Activated CD4-positive, alpha-beta T cell treated with anti-CD3 and anti-CD28 coated beads, Interleukin-2, Interleukin-4, amounts not matched to agents 100 ng/mL and 50 ng/mL, durations not matched to agents 16 hours and 8 hours (primary cell): ENCODE results near the gene NDUFA3.

Experiments used
- DNase-seq: peaks from one replicate; pipeline ENCODE4 v3.0.0-alpha.2; 2020; ENCODE audit warnings: low spot score

Gene NDUFA3

DNA sequence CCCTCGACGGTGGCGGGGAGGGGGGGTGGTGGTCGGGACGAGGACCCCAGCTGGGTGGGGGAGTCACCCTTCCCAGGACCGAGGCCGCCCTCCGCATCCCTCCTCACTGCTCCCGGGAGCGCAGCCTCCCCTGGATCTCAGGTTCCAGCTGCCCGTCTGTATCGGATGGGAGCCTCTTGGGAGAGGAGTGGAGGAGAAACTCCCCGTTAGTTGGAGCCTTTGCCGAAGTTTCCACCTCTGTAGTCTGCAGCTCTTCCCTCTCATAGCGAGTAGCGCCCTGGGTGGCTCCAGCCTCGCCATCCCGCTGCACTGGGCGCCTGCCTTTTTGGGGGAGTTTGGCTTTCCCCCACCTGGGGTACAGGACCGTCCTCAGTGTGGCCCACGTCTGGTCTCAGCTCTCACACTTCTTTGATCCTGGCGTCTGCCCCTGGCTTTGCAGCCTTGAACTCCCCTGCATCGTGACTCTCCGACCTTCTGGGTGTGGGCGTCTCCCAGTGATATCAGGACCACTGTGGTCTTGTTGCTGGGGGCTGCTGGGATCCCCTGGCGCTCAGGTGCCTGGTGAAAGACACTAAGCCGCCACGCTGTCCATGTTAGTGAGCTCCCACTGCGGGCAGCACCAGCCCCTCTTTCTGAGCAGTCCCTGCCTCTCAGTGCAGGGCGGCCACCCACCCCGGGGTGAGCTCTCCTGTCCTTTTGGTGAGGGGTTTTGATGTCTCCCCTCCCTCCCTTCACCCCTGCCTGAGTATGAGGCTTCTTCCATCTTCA is 36.0 kb downstream of the NDUFA3 start:
- DNase-seq, result no peak

DNA sequence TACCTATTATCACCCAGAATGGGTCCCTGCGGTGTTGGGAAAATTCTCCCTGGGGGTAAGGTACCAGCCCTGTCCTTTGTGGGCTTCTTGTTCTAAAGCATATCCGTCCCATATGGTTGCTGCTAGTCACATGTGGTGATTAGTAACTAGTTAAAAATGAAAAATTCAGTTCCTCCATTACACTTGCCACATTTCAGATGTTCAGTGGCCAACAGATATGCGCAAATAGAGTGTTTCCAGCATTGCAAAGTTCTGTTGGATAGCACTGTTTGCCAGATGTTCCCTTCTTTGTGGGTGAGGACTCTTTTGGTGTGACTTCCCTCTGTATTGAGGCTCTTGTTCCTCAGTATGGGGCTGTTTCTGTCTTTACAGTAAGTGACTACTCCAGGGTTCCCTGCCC is 38.7 kb downstream of the NDUFA3 start:
- no peak for DNase-seq

DNA sequence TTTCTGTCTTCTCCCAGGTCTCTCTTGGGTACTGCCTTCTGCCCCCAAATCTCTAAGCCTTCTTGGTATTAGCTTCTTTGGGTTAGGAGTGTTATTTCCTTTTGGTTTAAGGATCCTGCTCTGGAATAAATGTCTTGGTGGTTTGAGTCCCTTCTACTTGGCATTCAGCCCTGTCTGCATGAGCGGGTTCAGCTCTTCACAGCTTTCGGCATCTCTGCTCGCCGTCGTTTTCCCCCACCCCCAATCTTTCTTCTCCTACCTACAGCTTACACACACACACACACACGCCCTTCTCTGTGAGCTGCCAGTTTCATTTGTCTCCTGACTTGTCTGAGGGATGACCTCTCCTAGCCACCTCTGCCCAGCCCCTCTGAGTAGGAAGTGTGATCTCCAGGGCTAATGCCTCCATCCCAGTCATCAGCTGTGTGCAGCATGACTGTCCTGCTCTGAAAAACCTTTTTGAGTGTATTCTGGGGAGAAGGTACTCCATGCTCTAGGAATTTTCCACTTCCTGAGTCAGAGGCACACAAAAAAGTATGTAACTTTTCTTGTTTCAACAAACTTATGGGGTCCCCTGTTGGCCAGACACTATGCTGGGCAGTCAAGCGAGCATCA is 39.6 kb downstream of the NDUFA3 start:
- DNase-seq, result no peak

DNA sequence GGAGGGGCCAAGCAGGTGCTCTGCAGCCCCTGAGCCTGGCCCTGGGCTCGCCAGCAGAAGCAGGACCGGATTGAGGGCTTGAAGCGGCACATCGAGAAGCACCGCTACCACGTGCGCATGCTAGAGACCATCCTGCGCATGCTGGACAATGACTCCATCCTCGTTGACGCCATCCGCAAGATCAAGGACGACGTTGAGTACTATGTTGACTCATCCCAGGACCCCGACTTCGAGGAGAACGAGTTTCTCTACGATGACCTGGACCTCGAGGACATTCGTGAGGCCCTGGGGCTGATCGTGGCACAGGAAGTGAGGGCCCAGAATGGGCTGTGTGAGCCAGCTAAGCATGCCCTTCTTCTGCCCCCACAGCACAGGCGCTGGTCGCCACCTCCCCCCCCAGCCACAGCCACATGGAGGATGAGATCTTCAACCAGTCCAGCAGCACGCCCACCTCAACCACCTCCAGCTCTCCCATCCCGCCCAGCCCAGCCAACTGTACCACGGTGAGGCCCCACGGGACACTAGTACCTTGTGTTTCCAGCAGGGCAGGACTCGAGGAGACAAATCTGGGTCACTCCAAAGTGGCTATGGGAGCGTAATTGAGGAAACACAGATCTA is 43.0 kb downstream of the NDUFA3 start:
- DNase-seq, result no peak

DNA sequence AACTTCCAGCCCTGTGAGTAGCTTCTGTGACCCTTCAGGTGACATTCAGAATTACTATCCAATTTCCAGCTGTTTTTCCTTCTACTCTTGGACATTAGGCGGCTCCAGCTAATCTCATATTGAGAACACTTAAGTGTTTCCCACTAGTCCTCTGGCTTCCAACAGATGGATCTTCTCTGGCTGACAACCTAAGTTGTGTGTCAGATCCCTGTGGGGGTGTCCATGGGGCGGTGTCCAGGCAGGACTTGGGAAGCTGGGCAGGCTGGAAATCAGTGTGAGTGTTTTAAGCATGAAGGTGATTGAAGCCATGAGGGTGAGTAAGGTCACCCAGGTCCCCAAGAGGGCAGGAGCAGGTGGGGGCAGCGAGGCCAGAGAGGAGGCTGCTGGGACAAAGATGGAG is 45.0 kb downstream of the NDUFA3 start:
- DNase-seq, result no peak

DNA sequence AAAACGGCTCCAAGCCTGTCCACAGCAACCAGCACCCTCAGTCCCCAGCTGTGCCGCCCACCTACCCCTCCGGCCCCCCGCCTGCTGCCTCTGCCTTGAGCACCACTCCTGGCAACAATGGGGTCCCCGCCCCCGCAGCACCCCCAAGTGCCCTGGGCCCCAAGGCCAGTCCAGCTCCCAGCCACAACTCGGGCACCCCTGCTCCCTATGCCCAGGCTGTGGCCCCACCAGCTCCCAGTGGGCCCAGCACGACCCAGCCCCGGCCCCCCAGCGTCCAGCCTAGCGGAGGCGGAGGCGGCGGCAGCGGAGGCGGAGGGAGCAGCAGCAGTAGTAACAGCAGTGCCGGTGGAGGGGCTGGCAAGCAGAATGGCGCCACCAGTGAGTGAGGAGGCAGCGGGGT is 45.5 kb downstream of the NDUFA3 start:
- no peak for DNase-seq

DNA sequence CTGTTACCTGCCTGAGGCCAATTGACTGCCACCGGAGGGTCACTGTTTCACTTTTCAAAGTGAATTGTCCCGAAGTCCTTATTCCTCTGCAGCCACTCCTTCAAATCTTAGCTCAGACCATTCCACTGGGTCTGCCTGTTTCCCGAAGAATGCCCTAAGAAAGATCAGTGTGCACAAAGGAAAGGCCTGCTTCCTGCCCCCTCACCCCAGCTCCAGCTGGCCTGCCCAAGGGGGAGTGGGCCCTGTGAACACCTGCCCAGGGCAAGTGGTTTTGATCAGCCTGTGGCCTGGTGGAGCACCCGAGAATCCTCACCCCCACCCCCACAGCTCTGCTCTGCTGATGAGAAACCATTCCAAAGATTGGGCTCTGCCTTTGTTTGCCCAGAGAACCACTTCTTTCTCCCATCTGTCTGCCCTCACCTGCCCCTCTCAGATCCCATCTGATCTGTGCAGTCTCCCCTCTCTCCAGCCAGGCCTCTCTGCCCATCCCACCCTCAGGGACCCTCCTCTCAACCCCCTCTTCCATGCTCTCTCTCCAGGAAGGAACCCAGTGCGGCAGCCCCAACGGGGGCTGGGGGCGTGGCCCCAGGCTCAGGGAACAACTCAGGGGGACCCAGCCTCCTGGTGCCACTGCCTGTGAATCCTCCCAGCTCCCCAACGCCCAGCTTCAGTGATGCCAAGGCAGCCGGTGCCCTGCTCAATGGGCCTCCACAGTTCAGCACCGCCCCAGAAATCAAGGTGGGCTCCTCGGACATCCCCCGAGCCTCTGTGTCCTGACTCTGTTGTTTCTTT is 46.6 kb downstream of the NDUFA3 start:
- no peak for DNase-seq

DNA sequence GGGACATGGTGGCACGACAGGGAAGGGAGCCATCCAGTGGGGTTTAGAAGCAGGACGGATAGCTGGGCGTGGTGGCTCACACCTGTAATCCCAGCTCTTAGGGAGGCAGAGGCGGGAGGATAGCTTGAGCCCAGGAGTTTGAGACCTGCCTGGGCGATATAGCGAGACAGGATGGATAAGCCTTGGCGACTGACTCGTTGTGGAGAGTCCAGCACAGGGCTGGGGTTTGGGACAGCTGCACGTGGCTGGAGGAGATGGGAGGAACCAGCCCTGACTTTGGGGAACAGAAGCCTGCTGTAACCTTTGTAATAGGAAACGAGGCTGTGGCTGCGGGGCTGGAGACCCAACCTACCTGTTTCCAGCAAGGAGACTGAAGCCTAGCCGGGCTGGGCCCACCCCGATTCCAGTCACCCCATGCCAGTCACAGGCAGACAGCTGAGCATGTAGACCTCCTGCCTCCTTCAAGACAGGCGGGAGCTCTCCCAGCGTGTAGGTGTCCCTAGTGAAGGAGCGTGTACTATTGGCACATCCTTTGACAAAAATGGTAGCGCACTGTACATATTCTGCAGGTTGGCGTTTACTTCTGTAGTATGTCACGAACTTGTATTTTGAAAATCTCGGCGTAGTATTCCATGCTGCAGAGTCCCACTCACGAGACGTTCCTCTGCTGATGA is 48.8 kb downstream of the NDUFA3 start:
- DNase-seq, result no peak

DNA sequence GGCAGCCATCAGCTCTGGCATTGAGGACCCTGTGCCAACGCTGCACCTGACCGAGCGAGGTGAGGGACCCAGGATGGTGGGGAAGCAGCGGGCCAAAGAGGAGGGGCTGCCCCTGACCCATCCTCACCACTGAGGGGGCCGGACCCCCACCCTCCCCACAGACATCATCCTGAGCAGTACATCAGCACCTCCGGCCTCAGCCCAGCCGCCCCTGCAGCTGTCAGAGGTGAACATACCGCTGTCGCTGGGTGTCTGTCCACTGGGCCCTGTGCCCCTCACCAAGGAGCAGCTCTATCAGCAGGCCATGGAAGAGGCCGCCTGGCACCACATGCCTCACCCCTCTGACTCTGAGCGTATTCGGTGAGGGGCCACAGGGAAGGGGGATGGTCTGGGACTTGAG is 49.6 kb downstream of the NDUFA3 start:
- DNase-seq, result no peak

DNA sequence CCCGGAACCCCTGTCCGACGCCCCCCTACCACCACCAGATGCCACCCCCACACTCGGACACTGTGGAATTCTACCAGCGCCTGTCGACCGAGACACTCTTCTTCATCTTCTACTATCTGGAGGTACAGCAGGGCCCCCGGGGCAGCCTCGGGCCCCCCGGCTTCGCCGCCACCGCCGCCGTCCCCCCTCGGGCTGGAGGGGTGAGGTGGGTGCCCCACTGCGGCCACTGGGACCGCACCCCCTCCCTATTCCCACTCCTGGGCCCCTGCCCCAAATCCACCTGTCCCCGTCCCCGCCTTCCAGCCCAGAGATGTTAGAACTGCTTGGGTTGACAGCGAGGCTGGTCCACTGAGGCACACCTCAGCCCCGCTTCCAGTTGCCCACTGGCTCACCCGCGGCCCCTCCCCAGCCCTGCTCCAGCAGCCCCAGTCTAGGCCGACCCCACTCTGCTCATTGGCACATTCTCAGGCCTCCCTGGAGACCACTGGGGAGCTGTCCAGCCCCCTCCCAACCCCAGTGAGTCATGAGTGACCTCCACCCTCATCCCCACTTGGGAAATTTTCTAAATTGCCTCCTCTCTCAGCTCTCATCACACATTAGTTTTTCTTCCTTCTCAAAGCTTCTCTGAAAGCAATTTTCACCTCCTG is 50.3 kb downstream of the NDUFA3 start:
- no peak for DNase-seq

DNA sequence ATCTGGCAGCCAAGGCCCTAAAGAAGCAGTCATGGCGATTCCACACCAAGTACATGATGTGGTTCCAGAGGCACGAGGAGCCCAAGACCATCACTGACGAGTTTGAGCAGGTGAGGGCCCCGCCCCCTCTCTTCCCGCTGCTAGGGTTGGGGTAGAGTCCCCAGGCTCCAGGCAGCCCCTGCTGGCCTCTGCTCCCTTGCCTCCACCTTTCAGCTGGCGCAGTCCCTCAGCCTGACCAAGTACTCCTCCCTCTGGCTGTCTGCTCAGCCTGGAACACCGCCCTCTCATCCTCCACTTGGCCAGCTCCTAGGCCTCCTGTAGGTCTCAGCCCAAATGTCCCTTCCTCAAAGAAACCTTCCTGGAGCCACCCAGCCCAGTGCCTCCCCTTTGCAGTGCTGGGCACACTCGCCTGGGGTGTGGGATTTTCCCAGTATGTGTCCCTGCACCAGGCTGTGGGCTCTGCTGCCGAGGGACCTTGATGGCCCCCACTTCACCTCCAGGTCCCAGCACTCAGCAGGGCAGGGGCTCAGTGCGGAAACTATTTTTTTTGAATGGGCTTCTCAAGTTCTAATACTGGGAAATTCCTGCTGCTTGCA is 51.2 kb downstream of the NDUFA3 start:
- no peak for DNase-seq

DNA sequence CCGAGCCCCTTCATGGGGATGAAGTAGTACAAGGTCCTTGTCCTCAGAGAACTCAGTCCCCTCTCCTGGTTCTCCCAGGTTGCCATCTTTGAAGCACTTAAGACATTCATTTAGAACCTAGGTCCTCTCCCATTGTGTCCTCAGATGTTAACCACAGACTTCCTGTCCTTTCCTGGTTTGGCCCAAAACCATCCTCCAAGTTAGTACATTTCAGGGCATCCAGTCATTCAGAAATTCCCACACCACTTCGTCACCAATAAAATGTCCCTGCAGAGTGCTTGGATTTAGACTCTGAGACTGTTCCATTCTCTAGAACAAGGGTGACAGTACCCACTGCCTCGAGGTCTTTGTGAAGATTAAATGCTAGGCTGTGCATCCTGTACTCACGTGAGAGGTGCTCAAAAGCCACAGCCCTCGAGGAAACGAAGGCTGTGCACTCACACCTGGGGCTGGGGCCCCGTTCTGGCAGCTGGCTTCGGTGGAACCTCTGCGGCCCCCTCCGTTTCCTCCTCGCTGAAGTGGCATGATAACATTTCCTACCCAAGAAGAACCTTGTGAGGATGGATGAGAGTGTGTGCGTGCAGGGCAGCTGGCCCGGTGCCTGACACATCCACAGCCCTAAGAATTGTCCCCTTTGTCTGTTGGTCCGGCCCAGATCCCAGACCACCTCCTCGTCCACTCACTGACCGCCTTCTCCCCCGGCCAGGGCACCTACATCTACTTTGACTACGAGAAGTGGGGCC is 52.1 kb downstream of the NDUFA3 start:
- DNase-seq, result peak; percentile 35

DNA sequence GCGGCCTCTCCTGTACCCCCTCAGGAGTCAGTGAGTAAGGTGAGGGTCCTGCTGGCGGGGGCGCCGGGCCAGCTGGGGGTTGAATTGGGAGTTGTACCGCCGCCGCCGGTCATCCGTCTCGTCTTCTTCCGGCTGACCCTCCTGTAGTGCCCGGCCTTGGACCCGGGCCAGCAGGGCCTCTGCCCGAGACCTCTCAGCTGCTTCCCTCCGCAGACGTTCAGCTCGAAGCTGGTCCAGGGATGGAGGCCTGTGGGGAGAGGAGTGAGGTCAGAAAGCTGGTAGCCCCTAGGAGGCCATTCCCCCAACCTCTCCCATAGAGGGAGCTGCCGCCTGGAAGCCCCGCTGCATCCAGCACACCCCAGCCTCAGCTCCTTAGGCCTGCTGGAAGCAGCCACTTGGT is 53.0 kb downstream of the NDUFA3 start:
- DNase-seq, result no peak

DNA sequence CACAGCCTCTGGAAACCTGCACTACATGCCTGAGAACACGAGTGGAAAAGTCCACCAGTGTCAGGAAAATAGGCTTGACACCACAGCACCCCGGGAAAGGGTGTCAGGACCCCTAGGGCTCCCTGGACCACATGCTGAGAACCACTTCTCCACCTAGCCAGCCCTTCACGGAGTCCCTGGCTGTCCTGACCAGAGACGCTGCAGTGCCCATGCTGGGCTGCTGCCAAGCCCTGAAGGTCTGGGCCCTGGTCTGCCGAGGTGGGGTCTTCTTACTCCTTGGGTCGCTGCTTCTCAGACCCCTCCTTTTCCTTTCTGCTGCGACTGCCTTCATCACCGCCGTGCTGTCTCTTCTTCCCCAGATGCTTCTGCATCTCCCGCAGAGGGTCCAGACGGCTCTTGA is 53.8 kb downstream of the NDUFA3 start:
- DNase-seq, result no peak

DNA sequence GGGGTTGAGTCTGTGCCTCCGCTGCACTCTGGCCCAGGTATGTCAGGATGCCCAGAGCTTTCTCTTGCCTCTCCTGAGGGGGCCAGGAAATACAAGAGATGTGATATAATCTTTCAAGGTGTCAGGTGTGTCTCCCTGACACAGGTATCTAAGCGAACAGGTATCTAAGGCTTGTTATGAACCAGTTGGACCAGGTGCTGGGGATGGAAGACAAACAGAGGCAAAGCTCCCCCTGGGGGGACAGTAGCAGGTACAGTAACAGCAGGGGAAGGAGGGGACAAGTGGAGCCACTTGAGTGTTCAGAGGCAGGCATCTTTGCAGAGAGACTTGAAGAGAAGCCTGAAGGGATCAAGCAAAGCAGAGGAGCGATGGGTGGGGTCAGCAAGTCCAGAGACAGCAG is 54.3 kb downstream of the NDUFA3 start:
- DNase-seq, result no peak
